IMR-90 (cell line): Measurements from ENCODE around the gene UQCRC2. TPM values are rescaled to one million over a fixed set of nuclear protein-coding genes. Genes with fewer than 3 reads are reported as not detected.

Source experiments
- ATAC-seq: fragments of 200-7000 bp; cut with Tn5 transposase; 2 replicates; pipeline ENCODE4 v1.9.1; 2020; ENCODE audit warnings: low read depth, mild to moderate bottlenecking, moderate library complexity
- BruUV-seq: library from RNA; stranded (reverse); fragments of 400-500 nt; replicated peaks from 2 replicates; lab custom pipeline; 2021; lab: Mats Ljungman, UMichigan
- CTCF ChIA-PET: fragments of 300-600 bp; formaldehyde crosslinking; extraction: SDS; loops from one replicate; lab custom pipeline; 2021; ENCODE audit warnings: antibody characterized with exemption; lab: Yijun Ruan, JAX
- POLR2A ChIA-PET: fragments of 300-600 bp; sonication (Branson Sonifier 250); formaldehyde crosslinking; loops from one replicate; lab custom pipeline; 2022; ENCODE audit warnings: antibody characterized with exemption; ENCODE audit not compliant: unreplicated experiment; lab: Charles Lee
- DNase-seq: peaks from one replicate; pipeline ENCODE4 v3.0.0; 2013
- H2AFZ ChIP-seq: replicated peaks from 2 replicates; pipeline ENCODE3; 2013; ENCODE audit warnings: low read length, mild to moderate bottlenecking; ENCODE audit not compliant: poor library complexity
- H2AK5ac ChIP-seq: 2 replicates; pipeline ENCODE4 v1.6.1; 2013; ENCODE audit warnings: low read depth, low read length, inconsistent platforms
- H2AK9ac ChIP-seq: replicated peaks from 2 replicates; pipeline ENCODE3; 2013; ENCODE audit warnings: mild to moderate bottlenecking, low read depth, low read length, moderate library complexity; ENCODE audit not compliant: poor library complexity
- H2BK120ac ChIP-seq: 2 replicates; pipeline ENCODE4 v1.6.1; 2013; ENCODE audit warnings: low read depth, low read length, inconsistent platforms
- H2BK15ac ChIP-seq: 3 replicates; pipeline ENCODE4 v1.6.1; 2013; ENCODE audit warnings: low read depth, low read length, inconsistent platforms
- H2BK20ac ChIP-seq: 2 replicates; pipeline ENCODE4 v1.6.1; 2013; ENCODE audit warnings: low read depth, mild to moderate bottlenecking, inconsistent platforms, low read length, moderate library complexity
- H2BK5ac ChIP-seq: 2 replicates; pipeline ENCODE4 v1.6.1; 2013; ENCODE audit warnings: mild to moderate bottlenecking, low read depth, low read length, inconsistent platforms; ENCODE audit not compliant: poor library complexity, severe bottlenecking
- H3K14ac ChIP-seq: replicated peaks from 2 replicates; pipeline ENCODE4 v1.6.1; 2013; ENCODE audit warnings: low read depth, low read length, inconsistent platforms
- H3K18ac ChIP-seq: 2 replicates; pipeline ENCODE4 v1.6.1; 2013; ENCODE audit warnings: low read depth, low read length, control low read depth
- H3K23ac ChIP-seq: 2 replicates; pipeline ENCODE4 v1.6.1; 2013; ENCODE audit warnings: low read depth, low read length, inconsistent platforms
- H3K27ac ChIP-seq: 2 replicates; pipeline ENCODE4 v1.5.1; 2013; ENCODE audit warnings: mild to moderate bottlenecking, control low read depth, low read length; ENCODE audit not compliant: insufficient read depth
- H3K27me3 ChIP-seq: 2 replicates; pipeline ENCODE4 v1.6.1; 2013; ENCODE audit warnings: low read length; ENCODE audit not compliant: control insufficient read depth, insufficient read depth
- H3K36me3 ChIP-seq: 2 replicates; pipeline ENCODE4 v1.6.1; 2013; ENCODE audit warnings: low read length, mixed read lengths; ENCODE audit not compliant: control insufficient read depth, insufficient read depth
- H3K4ac ChIP-seq: 2 replicates; pipeline ENCODE4 v1.6.1; 2013; ENCODE audit warnings: low read depth, low read length, inconsistent platforms
- H3K4me1 ChIP-seq: 2 replicates; pipeline ENCODE4 v1.6.1; 2013; ENCODE audit warnings: low read length, mixed read lengths; ENCODE audit not compliant: control insufficient read depth, insufficient read depth
- H3K4me2 ChIP-seq: 2 replicates; pipeline ENCODE4 v1.6.1; 2013; ENCODE audit warnings: low read depth, mild to moderate bottlenecking, control low read depth, low read length, moderate library complexity
- H3K4me3 ChIP-seq: 2 replicates; pipeline ENCODE4 v1.5.1; 2013; ENCODE audit warnings: low read depth, mild to moderate bottlenecking, control low read depth, low read length, moderate library complexity; ENCODE audit not compliant: insufficient read depth
- H3K56ac ChIP-seq: 2 replicates; pipeline ENCODE4 v1.6.1; 2013; ENCODE audit warnings: low read length, inconsistent platforms; ENCODE audit not compliant: insufficient read depth; ENCODE audit errors: extremely low read depth
- H3K79me1 ChIP-seq, 2 experiments: 2 replicates each; pipeline ENCODE4 v1.6.1; 2013; ENCODE audit warnings: low read length in 2 of 2, inconsistent platforms in 1 of 2, low read depth in 1 of 2
- H3K9ac ChIP-seq: 2 replicates; pipeline ENCODE4 v1.6.1; 2013; ENCODE audit warnings: low read depth, low read length, control low read depth
- H3K9me1 ChIP-seq: 2 replicates; pipeline ENCODE4 v1.6.1; 2013; ENCODE audit warnings: low read length, inconsistent platforms; ENCODE audit not compliant: insufficient read depth
- H3K9me3 ChIP-seq: 2 replicates; pipeline ENCODE4 v1.6.1; 2013; ENCODE audit warnings: low read length; ENCODE audit not compliant: control insufficient read depth, insufficient read depth
- H4K20me1 ChIP-seq: 2 replicates; pipeline ENCODE4 v1.6.1; 2013; ENCODE audit warnings: low read length, inconsistent platforms; ENCODE audit not compliant: insufficient read depth
- H4K5ac ChIP-seq: 2 replicates; pipeline ENCODE4 v1.6.1; 2013; ENCODE audit warnings: mild to moderate bottlenecking, low read depth, low read length, control low read depth
- H4K8ac ChIP-seq, 2 experiments: 2 replicates each; pipeline ENCODE4 v1.6.1; 2013; ENCODE audit warnings: low read depth in 2 of 2, low read length in 2 of 2, control low read depth in 1 of 2, inconsistent platforms in 1 of 2
- H4K91ac ChIP-seq: 2 replicates; pipeline ENCODE4 v1.6.1; 2013; ENCODE audit warnings: low read depth, low read length, inconsistent platforms; ENCODE audit not compliant: insufficient read depth
- CEBPB ChIP-seq: IDR thresholded peaks from 2 replicates; pipeline ENCODE4 v1.6.1; 2012; ENCODE audit warnings: low read depth, low read length, improper control_type of control experiment
- FOS ChIP-seq: fragments of 150-350 bp; IDR thresholded peaks from 2 replicates; pipeline ENCODE4 v1.6.1; 2016; ENCODE audit warnings: low read depth, low read length
- MAFK ChIP-seq: IDR thresholded peaks from 2 replicates; pipeline ENCODE4 v1.6.1; 2012; ENCODE audit warnings: low read depth, low read length, improper control_type of control experiment
- NFE2L2 ChIP-seq: fragments of 150-350 bp; IDR thresholded peaks from 2 replicates; pipeline ENCODE4 v1.6.1; 2016; ENCODE audit warnings: low read depth, mild to moderate bottlenecking, low read length
- POLR2A ChIP-seq: IDR thresholded peaks from 2 replicates; pipeline ENCODE4 v1.6.1; 2012; ENCODE audit warnings: mild to moderate bottlenecking, low read depth, low read length
- RFX5 ChIP-seq: IDR thresholded peaks from 2 replicates; pipeline ENCODE4 v1.8.0; 2012; ENCODE audit warnings: low read depth, mild to moderate bottlenecking, low read length, moderate library complexity
- SMC3 ChIP-seq: fragments of 150-350 bp; IDR thresholded peaks from 2 replicates; pipeline ENCODE4 v1.6.1; 2016; ENCODE audit warnings: low read depth, mild to moderate bottlenecking, antibody characterized with exemption, low read length, moderate library complexity
- WGBS, 2 experiments: methylation state at CpG; one replicate each; pipeline versions ENCODE4 v1.1.5 to v1.1.7; 2013; ENCODE audit warnings: missing lambda C conversion rate in 2 of 2; ENCODE audit not compliant: insufficient read length in 1 of 2; ENCODE audit errors: extremely low coverage in 2 of 2; 5-methylcytosine and 5-hydroxymethylcytosine counted together
- dilution Hi-C: fragments of 300-500 bp; cut with HindIII; formaldehyde crosslinking; loops from one replicate; pipeline ENCODE4 v1.14.3; 2018; ENCODE audit warnings: low sequenced_read_pairs; ENCODE audit not compliant: unreplicated experiment
- in situ Hi-C: fragments of 300-500 bp; cut with MboI; formaldehyde crosslinking; loops from 3 replicates; pipeline ENCODE4 v1.14.3; 2019; ENCODE audit warnings: low sequenced_read_pairs, inconsistent platforms, mixed read lengths
- intact Hi-C: fragments of 100-400 bp; cut with micrococcal nuclease; formaldehyde crosslinking; loops from 2 replicates; pipeline ENCODE4 v1.10.0; 2022
- polyA plus RNA-seq, 3 experiments: library from polyadenylated mRNA; depleted of rRNA; stranded (reverse); fragments of >200 nt; gene quantifications; 2 replicates each; pipeline ENCODE4 v1.2.3, GENCODE V29; 2012; ENCODE audit warnings: low replicate concordance in 1 of 3
- total RNA-seq: library from RNA; depleted of rRNA; stranded (reverse); fragments of >200 nt; gene quantifications from 2 replicates; pipeline ENCODE4 v1.2.3, GENCODE V29; 2012
- TF ChIP-seq, protein P1 (sequence below): fragments of 150-350 bp; IDR thresholded peaks from 2 replicates; pipeline ENCODE4 v1.6.1; 2017; ENCODE audit warnings: mild to moderate bottlenecking, antibody characterized with exemption, low read length, low read depth
- TF ChIP-seq, protein P2 (sequence below): fragments of 150-350 bp; IDR thresholded peaks from 2 replicates; pipeline ENCODE4 v1.6.1; 2016; ENCODE audit warnings: low read depth, mild to moderate bottlenecking, low read length, moderate library complexity, borderline replicate concordance

The UQCRC2 gene
- total and polyA plus RNA-seq, 2 of the 4 experiments (the other 2 are of a cell fraction): 191 to 284 TPM

DNA sequence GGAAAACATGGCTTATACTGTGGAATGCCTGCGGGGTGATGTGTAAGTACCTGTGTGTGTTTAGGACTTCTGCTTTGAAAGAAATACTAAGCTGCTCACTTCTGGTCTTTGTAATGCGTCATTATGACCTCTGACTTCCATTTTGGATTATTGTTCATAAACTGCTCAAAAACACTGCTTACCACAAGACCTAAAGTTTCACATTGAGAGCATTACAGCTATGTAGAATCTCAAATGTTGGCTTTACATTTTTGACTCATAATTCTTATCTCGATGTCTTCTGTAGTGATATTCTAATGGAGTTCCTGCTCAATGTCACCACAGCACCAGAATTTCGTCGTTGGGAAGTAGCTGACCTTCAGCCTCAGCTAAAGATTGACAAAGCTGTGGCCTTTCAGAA lies 9.3 kb downstream of the UQCRC2 start:
- peaks cover 46% of the 10 kb centered on the region for H3K36me3 ChIP-seq
- intact Hi-C loops (no loop called here), dilution Hi-C loops (no loop called here), in situ Hi-C loops (no loop called here)
- H4K8ac ChIP-seq: no peak overlapping the region
- no peak overlapping the region for H3K18ac ChIP-seq
- H3K79me1 ChIP-seq: peaks cover 9 to 10% of the 10 kb centered on the region in 2 experiments
- H3K56ac ChIP-seq: no peak overlapping the region
- no peak overlapping the region for H3K4ac ChIP-seq
- CTCF ChIA-PET: no interaction called here
- H3K27me3 ChIP-seq: no peaks in the 10 kb centered on the region
- no peak overlapping the region for H2AK9ac ChIP-seq
- H2AFZ ChIP-seq: no peak overlapping the region
- no peak overlapping the region for H2AK5ac ChIP-seq
- H4K20me1 ChIP-seq: no peaks in the 10 kb centered on the region
- H3K14ac ChIP-seq: no peak overlapping the region
- H2BK15ac ChIP-seq: no peak overlapping the region
- 83% methylated on average over 1 of the region's 5 CpGs; no CpG with 5 or more reads in 1 of the 2 experiments for WGBS, 2 experiments
- H3K27ac ChIP-seq: no peak overlapping the region
- no peak overlapping the region for H2BK120ac ChIP-seq
- BruUV-seq: no TSS peak
- no peak overlapping the region for H2BK5ac ChIP-seq
- H3K4me2 ChIP-seq: no peak overlapping the region
- no peak for TF ChIP-seq RFX5
- TF ChIP-seq MAFK: no peak
- TF ChIP-seq CEBPB: no peak
- no peak for TF ChIP-seq NFE2L2
- TF ChIP-seq POLR2A: no peak
- TF ChIP-seq FOS: no peak
- TF ChIP-seq, protein P1, sequence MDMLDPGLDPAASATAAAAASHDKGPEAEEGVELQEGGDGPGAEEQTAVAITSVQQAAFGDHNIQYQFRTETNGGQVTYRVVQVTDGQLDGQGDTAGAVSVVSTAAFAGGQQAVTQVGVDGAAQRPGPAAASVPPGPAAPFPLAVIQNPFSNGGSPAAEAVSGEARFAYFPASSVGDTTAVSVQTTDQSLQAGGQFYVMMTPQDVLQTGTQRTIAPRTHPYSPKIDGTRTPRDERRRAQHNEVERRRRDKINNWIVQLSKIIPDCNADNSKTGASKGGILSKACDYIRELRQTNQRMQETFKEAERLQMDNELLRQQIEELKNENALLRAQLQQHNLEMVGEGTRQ: no peak
- TF ChIP-seq SMC3: no peak
- TF ChIP-seq, protein P2, sequence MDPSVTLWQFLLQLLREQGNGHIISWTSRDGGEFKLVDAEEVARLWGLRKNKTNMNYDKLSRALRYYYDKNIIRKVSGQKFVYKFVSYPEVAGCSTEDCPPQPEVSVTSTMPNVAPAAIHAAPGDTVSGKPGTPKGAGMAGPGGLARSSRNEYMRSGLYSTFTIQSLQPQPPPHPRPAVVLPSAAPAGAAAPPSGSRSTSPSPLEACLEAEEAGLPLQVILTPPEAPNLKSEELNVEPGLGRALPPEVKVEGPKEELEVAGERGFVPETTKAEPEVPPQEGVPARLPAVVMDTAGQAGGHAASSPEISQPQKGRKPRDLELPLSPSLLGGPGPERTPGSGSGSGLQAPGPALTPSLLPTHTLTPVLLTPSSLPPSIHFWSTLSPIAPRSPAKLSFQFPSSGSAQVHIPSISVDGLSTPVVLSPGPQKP: no peak
- no peak overlapping the region for H4K5ac ChIP-seq
- H2BK20ac ChIP-seq: no peak overlapping the region
- no peaks in the 10 kb centered on the region for H3K9me1 ChIP-seq
- no peak overlapping the region for H3K9ac ChIP-seq
- H3K4me1 ChIP-seq: peaks cover 1% of the 10 kb centered on the region; the same call in 1 of the 2 replicates
- no peak for DNase-seq
- POLR2A ChIA-PET: interaction anchor here (0.6 kb wide), 1 partner anchor 38 kb away, joined by 5 read pairs; no protein-coding TSS in a partner anchor
- no peaks in the 10 kb centered on the region for H3K9me3 ChIP-seq
- ATAC-seq: no peak
- no peak overlapping the region for H3K23ac ChIP-seq
- no peak overlapping the region for H3K4me3 ChIP-seq
- no peak overlapping the region for H4K91ac ChIP-seq
